Measurements from ENCODE around the gene GLMP.

GLMP gene

GRCh38 chr1:156253634-156254033, 41.8 kb downstream of the GLMP start:
- no peak for DNase-seq

GRCh38 chr1:156251527-156251926, 44.0 kb downstream of the GLMP start:
- no peak for DNase-seq

- DNase-seq = no peak
Observed at GRCh38 chr1:156249593-156249992, 45.9 kb downstream of the GLMP start.

GRCh38 chr1:156248323-156248683, 47.2 kb downstream of the GLMP start:
- no peak for DNase-seq

GRCh38 chr1:156247460-156248322, 47.8 kb downstream of the GLMP start, which contains the start of gene PAQR6:
PAQR6 (minus strand) TSS chr1:156248056; CDS start chr1:156246731, 1,325 bp downstream.
- peak; percentile 10 for DNase-seq

GRCh38 chr1:156246781-156247459, 48.6 kb downstream of the GLMP start:
- peak; percentile 20 for DNase-seq

- DNase-seq = no peak
Observed at GRCh38 chr1:156246241-156246780, 49.2 kb downstream of the GLMP start.

- peak; percentile 69 for DNase-seq
Observed at GRCh38 chr1:156245451-156246232, 49.8 kb downstream of the GLMP start.

- peak; percentile 9 for DNase-seq
Observed at GRCh38 chr1:156244712-156245111, 50.8 kb downstream of the GLMP start.

- DNase-seq = no peak
Observed at GRCh38 chr1:156244126-156244525, 51.4 kb downstream of the GLMP start.

GRCh38 chr1:156242738-156243137, 52.7 kb downstream of the GLMP start:
- DNase-seq = peak; percentile 6

Measured in right kidney (tissue), 1 donor.